H1 (cell line): ENCODE results near the gene PHGDH. TPM values are rescaled to one million over a fixed set of nuclear protein-coding genes. Genes with fewer than 3 reads are reported as not detected.

ENCODE experiments used
- EGR1 ChIP-seq: IDR thresholded peaks from 2 replicates; pipeline ENCODE4 v1.6.1; 2011; ENCODE audit warnings: low read depth, low read length, borderline replicate concordance
- MAFK ChIP-seq: IDR thresholded peaks from 2 replicates; pipeline ENCODE4 v1.6.1; 2012; ENCODE audit warnings: low read depth, mild to moderate bottlenecking, improper control_type of control experiment, low read length
- NANOG ChIP-seq: IDR thresholded peaks from 2 replicates; pipeline ENCODE4 v1.6.1; 2011; ENCODE audit warnings: low read length, low read depth, mild to moderate bottlenecking, inconsistent platforms; ENCODE audit not compliant: insufficient read depth, poor library complexity, severe bottlenecking
- NRF1 ChIP-seq: IDR thresholded peaks from 2 replicates; pipeline ENCODE4 v1.6.1; 2011; ENCODE audit warnings: mild to moderate bottlenecking, low read depth, low read length, improper control_type of control experiment
- SIN3A ChIP-seq, 2 experiments: IDR thresholded peaks in 1 of 2; conservative IDR thresholded peaks in 1 of 2; 2 replicates each; pipeline ENCODE4 v1.6.1; 2011 to 2012; ENCODE audit warnings: low read length in 2 of 2, improper control_type of control experiment in 1 of 2, low read depth in 1 of 2, mild to moderate bottlenecking in 1 of 2
- TCF12 ChIP-seq: IDR thresholded peaks from 2 replicates; pipeline ENCODE4 v1.6.1; 2011; ENCODE audit warnings: low read depth, mild to moderate bottlenecking, low read length
- polyA plus RNA-seq, 7 experiments: library from polyadenylated mRNA; depleted of rRNA in 3 of 7; stranded (reverse) in 5 of 7; unstranded in 2 of 7; fragments of >200 nt in 5 of 7; fragments of 200-250 nt in 2 of 7; gene quantifications; 1 replicate in 5 of 7; 2 replicates in 1 of 7; 4 replicates in 1 of 7; pipeline versions ENCODE4 v1.2.1 to v1.2.3, GENCODE V29; 2011 to 2013; ENCODE audit warnings: missing spikeins in 2 of 7, mixed read lengths in 2 of 7
- total RNA-seq: library from RNA; stranded (reverse); fragmentation: NEBNext Ultra II Directional; extraction: Animal tissue kit (Norgen Biotek cat#: 25700); gene quantifications from 2 replicates; pipeline ENCODE4 v1.2.1, GENCODE V29; 2021

Gene PHGDH
- total and polyA plus RNA-seq, 2 of the 8 experiments (the other 6 are each of a cell fraction or from before 2014, with no cell fraction given), result 358 to 687 TPM

GRCh38 chr1:119774746-119775490 is 63.2 kb downstream of the PHGDH start (continued):
- TF ChIP-seq NANOG (no peak), SIN3A (conservative IDR thresholded peaks at IDR 0.05 in 1 of 2, IDR thresholded peaks at IDR 0.05 in 1 of 2; ENCODE audit: low read depth in 1 of 2, low read length in 2 of 2) (no peak), EGR1 (no peak), NRF1 (no peak), MAFK (no peak), TCF12 (no peak)
- TF ChIP-seq, all 59 proteins: peak for 0
